Endothelial cell of umbilical vein (primary cell): ENCODE measurements around the gene NEK6. TPM values are rescaled to one million over a fixed set of nuclear protein-coding genes. Genes with fewer than 3 reads are reported as not detected.

ENCODE experiments used
- BruUV-seq: library from RNA; stranded (reverse); fragments of 400-500 nt; replicated peaks from 2 replicates; lab custom pipeline; 2021; lab: Mats Ljungman, UMichigan
- CTCF ChIA-PET: fragments of 300-600, 350-600 bp; sonication (Branson Sonifier 250); formaldehyde crosslinking; loops from one replicate; lab custom pipeline; 2021; ENCODE audit warnings: antibody characterized with exemption, inconsistent platforms; lab: Charles Lee
- POLR2A ChIA-PET: fragments of 300-600, 350-600 bp; sonication (Branson Sonifier 250); formaldehyde crosslinking; loops from one replicate; lab custom pipeline; 2021; ENCODE audit warnings: antibody characterized with exemption, inconsistent platforms; lab: Charles Lee
- DNase-seq: peaks from one replicate; pipeline ENCODE4 v3.0.0-alpha.2; 2011; ENCODE audit warnings: low read depth, low spot score
- FAIRE-seq: peaks from 2 replicates; lab custom pipeline; 2011; peaks lifted over from hg19 to GRCh38; lab: Jason Lieb, UNC
- H2AFZ ChIP-seq: 2 replicates; pipeline ENCODE4 v1.6.0; 2012; ENCODE audit warnings: low read depth, low read length, control low read depth, inconsistent platforms
- H3K27ac ChIP-seq: 2 replicates; pipeline ENCODE4 v1.5.1; 2011; ENCODE audit warnings: low read depth, mild to moderate bottlenecking, control low read depth, low read length, moderate library complexity; ENCODE audit not compliant: insufficient read depth
- H3K27me3 ChIP-seq, 2 experiments: 2 replicates each; pipeline versions ENCODE4 v1.6.0 to v1.6.1; 2011; ENCODE audit warnings: low read length in 2 of 2, mixed read lengths in 1 of 2; ENCODE audit not compliant: control insufficient read depth in 2 of 2, insufficient read depth in 2 of 2
- H3K36me3 ChIP-seq, 2 experiments: 2 replicates in 1 of 2; 3 replicates in 1 of 2; pipeline ENCODE4 v1.5.1; 2011; ENCODE audit warnings: low read length in 2 of 2, mild to moderate bottlenecking in 1 of 2, moderate library complexity in 1 of 2; ENCODE audit not compliant: control insufficient read depth in 2 of 2, insufficient read depth in 2 of 2; ENCODE audit errors: extremely low read depth in 1 of 2
- H3K4me1 ChIP-seq: 3 replicates; pipeline ENCODE4 v1.5.1; 2011; ENCODE audit warnings: mild to moderate bottlenecking, low read length; ENCODE audit not compliant: control insufficient read depth, insufficient read depth; ENCODE audit errors: extremely low read depth
- H3K4me2 ChIP-seq: 2 replicates; pipeline ENCODE4 v1.6.1; 2011; ENCODE audit warnings: low read length, control low read depth, mixed read lengths; ENCODE audit not compliant: insufficient read depth
- H3K4me3 ChIP-seq, 3 experiments: fragments of 200-600 bp in 1 of 3; sonication (generic), shearing (Covaris generic) in 1 of 3; replicated peaks in 1 of 3; 2 replicates each; pipeline ENCODE4 v1.5.1; 2011 to 2016; ENCODE audit warnings: control low read depth in 3 of 3, low read length in 3 of 3, mild to moderate bottlenecking in 2 of 3, inconsistent platforms in 1 of 3, low read depth in 1 of 3, moderate library complexity in 1 of 3; ENCODE audit not compliant: insufficient read depth in 1 of 3
- H3K79me2 ChIP-seq: 2 replicates; pipeline ENCODE4 v1.6.0; 2012; ENCODE audit warnings: low read length, inconsistent platforms; ENCODE audit not compliant: control insufficient read depth, insufficient read depth
- H3K9ac ChIP-seq: replicated peaks from 2 replicates; pipeline ENCODE3; 2011; ENCODE audit warnings: low read length, control low read depth; ENCODE audit not compliant: insufficient read depth; ENCODE audit errors: extremely low read depth
- H3K9me1 ChIP-seq: replicated peaks from 3 replicates; pipeline ENCODE4 v1.6.0; 2011; ENCODE audit warnings: mild to moderate bottlenecking, low read length; ENCODE audit not compliant: control insufficient read depth, insufficient read depth; ENCODE audit errors: extremely low read depth
- H3K9me3 ChIP-seq: replicated peaks from 2 replicates; pipeline ENCODE4 v1.5.1; 2012; ENCODE audit warnings: low read length, inconsistent platforms; ENCODE audit not compliant: control insufficient read depth, insufficient read depth
- H4K20me1 ChIP-seq: replicated peaks from 2 replicates; pipeline ENCODE3; 2011; ENCODE audit warnings: mild to moderate bottlenecking, low read length; ENCODE audit not compliant: control insufficient read depth, insufficient read depth; ENCODE audit errors: extremely low read depth
- CTCF ChIP-seq, 2 donors: IDR thresholded peaks; 1 replicate in 1 of 2; 2 replicates in 1 of 2; pipeline ENCODE4 v1.5.1; 2011; ENCODE audit warnings: low read length in 2 of 2, mild to moderate bottlenecking in 2 of 2, moderate library complexity in 2 of 2, control low read depth in 1 of 2, inconsistent platforms in 1 of 2, low read depth in 1 of 2; ENCODE audit not compliant: insufficient read depth in 1 of 2; ENCODE audit errors: extremely low read depth in 1 of 2
- EZH2 ChIP-seq: IDR thresholded peaks from 2 replicates; pipeline ENCODE4 v1.6.1; 2012; ENCODE audit warnings: borderline replicate concordance, low read depth, mild to moderate bottlenecking, moderate library complexity, low read length, inconsistent platforms; ENCODE audit not compliant: severe bottlenecking
- FOS ChIP-seq: IDR thresholded peaks from 2 replicates; pipeline ENCODE4 v1.6.1; 2011; ENCODE audit warnings: mild to moderate bottlenecking, low read length, moderate library complexity, borderline replicate concordance; ENCODE audit not compliant: insufficient read depth
- GATA2 ChIP-seq: IDR thresholded peaks from 2 replicates; pipeline ENCODE4 v1.7.0; 2011; ENCODE audit warnings: low read depth, mild to moderate bottlenecking, moderate library complexity, mixed read lengths, low read length; ENCODE audit not compliant: insufficient read length, insufficient read depth
- JUN ChIP-seq: IDR thresholded peaks from 2 replicates; pipeline ENCODE4 v1.6.1; 2011; ENCODE audit warnings: borderline replicate concordance, low read depth; ENCODE audit not compliant: insufficient read length, insufficient read depth
- MAX ChIP-seq: IDR thresholded peaks from 2 replicates; pipeline ENCODE4 v1.6.1; 2011; ENCODE audit not compliant: insufficient read depth, insufficient read length
- MYC ChIP-seq: IDR thresholded peaks from one replicate; pipeline ENCODE4 v1.6.1; 2011; ENCODE audit warnings: mild to moderate bottlenecking, low read depth, low read length
- POLR2A ChIP-seq: IDR thresholded peaks from 2 replicates; pipeline ENCODE4 v1.6.1; 2012; ENCODE audit warnings: low read depth, mild to moderate bottlenecking, control low read depth, low read length
- POLR2AphosphoS5 ChIP-seq: IDR thresholded peaks from 2 replicates; pipeline ENCODE4 v1.6.1; 2012; ENCODE audit warnings: low read depth, mild to moderate bottlenecking, control low read depth, low read length, moderate library complexity; ENCODE audit not compliant: insufficient read depth
- dilution Hi-C: fragments of 300-500 bp; cut with MboI; formaldehyde crosslinking; loops from one replicate; pipeline ENCODE4 v1.15.0; 2019; ENCODE audit warnings: low sequenced_read_pairs; ENCODE audit not compliant: extremely low pct_ligation_motif_present
- intact Hi-C: fragments of 100-400 bp; cut with micrococcal nuclease; formaldehyde crosslinking; loops from one replicate; pipeline ENCODE4 v1.10.0; 2022
- polyA plus RNA-seq, 4 experiments: library from polyadenylated mRNA; depleted of rRNA in 3 of 4; stranded (reverse) in 3 of 4; unstranded in 1 of 4; fragments of >200 nt; gene quantifications; 2 replicates each; pipeline versions ENCODE4 v1.2.1 to v1.2.3, GENCODE V29; 2011 to 2012; ENCODE audit warnings: missing spikeins in 1 of 4
- total RNA-seq: library from RNA; stranded (reverse); gene quantifications from 2 replicates; pipeline ENCODE4 v1.2.3, GENCODE V29; 2021

The NEK6 gene
- total and polyA plus RNA-seq, 2 donors (not counting 3 experiments of a cell fraction or from before 2014, with no cell fraction given) = 64.3 to 67.1 TPM

GRCh38 chr9:124325816-124326215, 68.1 kb downstream of the NEK6 start:
- no peak for FAIRE-seq
- no peak for DNase-seq
- ChIA-PET CTCF (interaction anchor here (1.2 to 2.6 kb wide), 4 partner anchors 17 to 199 kb away, joined by 4 to 15 read pairs (median 6); no protein-coding TSS in a partner anchor), POLR2A (no interaction called here)
- H3K4me2 ChIP-seq = no peak overlapping the region
- dilution Hi-C loops = no loop called here
- no TSS peak for BruUV-seq
- H3K9me3 ChIP-seq = no peaks in the 10 kb centered on the region
- no peak overlapping the region for H2AFZ ChIP-seq
- H3K4me3 ChIP-seq = no peak overlapping the region
- H4K20me1 ChIP-seq = no peaks in the 10 kb centered on the region
- H3K27ac ChIP-seq = no peak overlapping the region
- H3K36me3 ChIP-seq = peaks cover 11 to 64% of the 10 kb centered on the region in 2 experiments
- no peaks in the 10 kb centered on the region for H3K4me1 ChIP-seq
- no peak for TF ChIP-seq GATA2
- TF ChIP-seq EZH2 = no peak
- TF ChIP-seq FOS = no peak
- no peak for TF ChIP-seq POLR2AphosphoS5
- no peak for TF ChIP-seq POLR2A
- TF ChIP-seq JUN = no peak
- no peak for TF ChIP-seq MYC
- intact Hi-C loops = loop anchor here (10.0 kb wide), 1 partner anchor 921 kb away; no protein-coding TSS in a partner anchor
- H3K9ac ChIP-seq = no peak overlapping the region
- H3K79me2 ChIP-seq = no peaks in the 10 kb centered on the region
- no peaks in the 10 kb centered on the region for H3K9me1 ChIP-seq
- H3K27me3 ChIP-seq = no peaks in the 10 kb centered on the region

GRCh38 chr9:124326378-124326777, 68.6 kb downstream of the NEK6 start:
- no peak for FAIRE-seq
- no peak overlapping the region for H3K27ac ChIP-seq
- no peaks in the 10 kb centered on the region for H4K20me1 ChIP-seq
- DNase-seq = no peak
- no peak overlapping the region for H3K4me3 ChIP-seq
- POLR2A ChIA-PET = no interaction called here
- no peaks in the 10 kb centered on the region for H3K27me3 ChIP-seq
- CTCF ChIA-PET = interaction anchor here (2.6 kb wide), 1 partner anchor 200 kb away, joined by 15 read pairs; no protein-coding TSS in a partner anchor
- BruUV-seq = no TSS peak
- H3K4me2 ChIP-seq = no peak overlapping the region
- intact Hi-C loops = loop anchor here (10.0 kb wide), 1 partner anchor 922 kb away; no protein-coding TSS in a partner anchor
- peaks cover 11 to 63% of the 10 kb centered on the region in 2 experiments for H3K36me3 ChIP-seq
- H2AFZ ChIP-seq = no peak overlapping the region
- TF ChIP-seq POLR2AphosphoS5 (no peak), CTCF (IDR thresholded peaks at IDR 0.05; ENCODE audit: extremely low read depth in 1 of 2, insufficient read depth in 1 of 2, low read depth in 1 of 2, low read length in 2 of 2) (no peak), MYC (no peak), GATA2 (no peak), EZH2 (no peak), MAX (no peak), JUN (no peak), FOS (no peak), POLR2A (no peak)
- no peaks in the 10 kb centered on the region for H3K79me2 ChIP-seq
- no peaks in the 10 kb centered on the region for H3K4me1 ChIP-seq
- no peak overlapping the region for H3K9ac ChIP-seq
- no peaks in the 10 kb centered on the region for H3K9me3 ChIP-seq
- no peaks in the 10 kb centered on the region for H3K9me1 ChIP-seq
- dilution Hi-C loops = no loop called here
